HEK293T (cell line): ENCODE results near the gene PSMD2.

Experiments used
- BHLHE40 ChIP-seq: fragments of 450-650 bp; IDR thresholded peaks from 2 replicates; pipeline ENCODE4 v1.6.1; 2016; ENCODE audit warnings: mild to moderate bottlenecking, moderate library complexity, borderline replicate concordance
- ELF4 ChIP-seq: fragments of 450-650 bp; IDR thresholded peaks from 2 replicates; pipeline ENCODE4 v1.6.1; 2017; ENCODE audit warnings: antibody characterized with exemption
- FOXK2 ChIP-seq: fragments of 450-650 bp; IDR thresholded peaks from 2 replicates; pipeline ENCODE4 v1.6.1; 2016; ENCODE audit warnings: mild to moderate bottlenecking
- FOXM1 ChIP-seq: fragments of 450-650 bp; IDR thresholded peaks from 2 replicates; pipeline ENCODE4 v1.6.1; 2017; ENCODE audit warnings: mild to moderate bottlenecking, borderline replicate concordance
- HDGF ChIP-seq: fragments of 450-650 bp; IDR thresholded peaks from 2 replicates; pipeline ENCODE4 v1.6.1; 2017; ENCODE audit warnings: antibody characterized with exemption, borderline replicate concordance
- LEF1 ChIP-seq: fragments of 450-650 bp; IDR thresholded peaks from 2 replicates; pipeline ENCODE4 v1.6.1; 2017; ENCODE audit warnings: mild to moderate bottlenecking, borderline replicate concordance
- NFRKB ChIP-seq: fragments of 450-650 bp; IDR thresholded peaks from 2 replicates; pipeline ENCODE4 v1.6.1; 2016; ENCODE audit warnings: mild to moderate bottlenecking, moderate library complexity
- SP1 ChIP-seq: fragments of 450-650 bp; IDR thresholded peaks from 2 replicates; pipeline ENCODE4 v1.6.1; 2017
- TARDBP ChIP-seq: fragments of 450-650 bp; IDR thresholded peaks from 2 replicates; pipeline ENCODE4 v1.6.1; 2016
- ZNF384 ChIP-seq: fragments of 450-650 bp; IDR thresholded peaks from 2 replicates; pipeline ENCODE4 v1.6.1; 2016
- TF ChIP-seq, protein P1 (sequence below): fragments of 450-650 bp; IDR thresholded peaks from 2 replicates; pipeline ENCODE4 v1.6.1; 2016

DNA sequence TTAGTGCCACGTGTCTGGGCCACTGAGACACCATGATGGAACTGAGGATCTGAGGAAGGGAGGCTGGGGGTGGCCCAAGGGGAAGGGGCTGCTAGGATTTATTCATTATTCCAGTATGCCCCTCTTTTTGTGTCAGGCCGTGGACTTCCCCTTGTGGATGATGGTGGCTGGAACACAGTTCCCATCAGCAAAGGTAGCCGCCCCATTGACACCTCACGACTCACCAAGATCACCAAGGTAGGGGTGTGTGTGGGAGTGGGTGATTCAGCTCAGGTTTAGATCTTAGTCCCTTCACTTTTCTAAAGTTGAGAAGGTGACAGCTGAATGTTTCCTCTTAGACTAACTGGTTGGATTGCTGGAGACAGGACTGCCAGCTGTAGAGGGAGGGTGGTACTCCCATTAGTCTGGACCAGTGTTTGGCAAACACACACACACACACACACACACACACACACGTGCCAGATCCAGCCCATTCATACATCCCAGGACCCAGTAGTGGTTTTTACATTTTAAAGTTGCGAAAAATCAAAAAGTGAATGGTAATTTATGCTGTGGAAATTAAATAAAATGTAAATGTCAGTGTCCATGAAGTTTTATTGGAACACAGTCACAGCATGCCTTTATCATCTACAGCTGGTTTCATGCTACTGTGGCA lies 26.8 kb downstream of the PSMD2 start:
- TF ChIP-seq FOXM1: no peak
- TF ChIP-seq BHLHE40: no peak
- TF ChIP-seq SP1: no peak
- no peak for TF ChIP-seq LEF1
- no peak for TF ChIP-seq HDGF
- no peak for TF ChIP-seq ELF4
- no peak for TF ChIP-seq FOXK2
- no peak for TF ChIP-seq TARDBP
- no peak for TF ChIP-seq NFRKB
- TF ChIP-seq ZNF384: no peak
- TF ChIP-seq, protein P1, sequence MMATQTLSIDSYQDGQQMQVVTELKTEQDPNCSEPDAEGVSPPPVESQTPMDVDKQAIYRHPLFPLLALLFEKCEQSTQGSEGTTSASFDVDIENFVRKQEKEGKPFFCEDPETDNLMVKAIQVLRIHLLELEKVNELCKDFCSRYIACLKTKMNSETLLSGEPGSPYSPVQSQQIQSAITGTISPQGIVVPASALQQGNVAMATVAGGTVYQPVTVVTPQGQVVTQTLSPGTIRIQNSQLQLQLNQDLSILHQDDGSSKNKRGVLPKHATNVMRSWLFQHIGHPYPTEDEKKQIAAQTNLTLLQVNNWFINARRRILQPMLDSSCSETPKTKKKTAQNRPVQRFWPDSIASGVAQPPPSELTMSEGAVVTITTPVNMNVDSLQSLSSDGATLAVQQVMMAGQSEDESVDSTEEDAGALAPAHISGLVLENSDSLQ: no peak
